ENCODE data around the gene HIRA. TPM values are rescaled to one million over a fixed set of nuclear protein-coding genes. Genes with fewer than 3 reads are reported as not detected.
A peak's percentile ranks its signal among the peaks of the same experiment; 100 is the strongest.
"Not testable (repeated sequence)": the region's sequence is repeated elsewhere in the genome, so short reads cannot be mapped to it uniquely, and the experiment has no call there.

HIRA gene
- total RNA-seq, 1 donor from 2014 or later: 32.7 TPM

DNA sequence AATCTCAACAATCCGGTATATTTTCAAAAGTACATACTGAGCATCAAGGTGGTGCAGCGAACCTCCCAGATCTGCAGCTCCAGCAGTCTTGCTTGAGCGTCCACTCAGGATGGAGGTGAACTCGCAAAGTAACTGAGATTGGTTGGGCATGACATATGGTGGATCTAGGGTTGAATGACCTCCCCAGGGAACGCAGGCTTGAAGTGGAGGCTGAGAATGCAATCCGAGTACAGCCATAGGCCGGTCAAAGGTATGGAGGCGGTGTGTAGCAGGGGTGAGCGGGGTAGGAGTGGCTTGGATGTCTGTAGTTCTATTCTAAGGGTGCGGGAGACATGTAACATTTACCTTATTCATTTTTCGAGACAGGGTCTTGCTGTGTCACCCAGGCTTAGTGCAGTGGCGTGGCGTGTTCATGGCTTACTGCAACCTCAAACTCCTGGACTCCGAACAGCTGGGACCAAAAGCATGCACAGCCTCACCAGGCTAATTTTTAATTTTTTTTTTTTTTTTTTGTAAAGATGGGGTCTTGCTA, 16.6 kb upstream of the HIRA start:
- peak; percentile 72 for ATAC-seq (ENCODE audit: low read depth)
- Mint-ChIP-seq H3K36me3 (ENCODE audit: low read depth) (peaks cover 56% of the 10 kb centered on the region), H3K4me1 (peaks cover 31% of the 10 kb centered on the region), H3K27ac (peak overlapping the region; percentile 98), H3K4me3 (peak overlapping the region; percentile 95), H3K9me3 (no peaks in the 10 kb centered on the region), H3K27me3 (no peaks in the 10 kb centered on the region)
- ChIA-PET CTCF (interaction anchor here (0.9 to 2.0 kb wide), 3 partner anchors 16 to 182 kb away, joined by 3 to 4 read pairs (median 4); no protein-coding TSS in a partner anchor), POLR2A (interaction anchor here (0.5 to 3.0 kb wide), 7 partner anchors 9 to 236 kb away, joined by 5 to 92 read pairs (median 8); partner anchors contain the start of genes CDC45, CLTCL1, HIRA and MRPL40)
- intact Hi-C loops (cut with micrococcal nuclease): loop anchor here (1.0 to 5.0 kb wide), 4 partner anchors 86 to 269 kb away; partner anchors contain the start of gene CLTCL1
- DNase-seq: peak; percentile 40
- TF ChIP-seq, protein P1, sequence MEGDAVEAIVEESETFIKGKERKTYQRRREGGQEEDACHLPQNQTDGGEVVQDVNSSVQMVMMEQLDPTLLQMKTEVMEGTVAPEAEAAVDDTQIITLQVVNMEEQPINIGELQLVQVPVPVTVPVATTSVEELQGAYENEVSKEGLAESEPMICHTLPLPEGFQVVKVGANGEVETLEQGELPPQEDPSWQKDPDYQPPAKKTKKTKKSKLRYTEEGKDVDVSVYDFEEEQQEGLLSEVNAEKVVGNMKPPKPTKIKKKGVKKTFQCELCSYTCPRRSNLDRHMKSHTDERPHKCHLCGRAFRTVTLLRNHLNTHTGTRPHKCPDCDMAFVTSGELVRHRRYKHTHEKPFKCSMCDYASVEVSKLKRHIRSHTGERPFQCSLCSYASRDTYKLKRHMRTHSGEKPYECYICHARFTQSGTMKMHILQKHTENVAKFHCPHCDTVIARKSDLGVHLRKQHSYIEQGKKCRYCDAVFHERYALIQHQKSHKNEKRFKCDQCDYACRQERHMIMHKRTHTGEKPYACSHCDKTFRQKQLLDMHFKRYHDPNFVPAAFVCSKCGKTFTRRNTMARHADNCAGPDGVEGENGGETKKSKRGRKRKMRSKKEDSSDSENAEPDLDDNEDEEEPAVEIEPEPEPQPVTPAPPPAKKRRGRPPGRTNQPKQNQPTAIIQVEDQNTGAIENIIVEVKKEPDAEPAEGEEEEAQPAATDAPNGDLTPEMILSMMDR (IDR thresholded peaks at IDR 0.05): no peak

DNA sequence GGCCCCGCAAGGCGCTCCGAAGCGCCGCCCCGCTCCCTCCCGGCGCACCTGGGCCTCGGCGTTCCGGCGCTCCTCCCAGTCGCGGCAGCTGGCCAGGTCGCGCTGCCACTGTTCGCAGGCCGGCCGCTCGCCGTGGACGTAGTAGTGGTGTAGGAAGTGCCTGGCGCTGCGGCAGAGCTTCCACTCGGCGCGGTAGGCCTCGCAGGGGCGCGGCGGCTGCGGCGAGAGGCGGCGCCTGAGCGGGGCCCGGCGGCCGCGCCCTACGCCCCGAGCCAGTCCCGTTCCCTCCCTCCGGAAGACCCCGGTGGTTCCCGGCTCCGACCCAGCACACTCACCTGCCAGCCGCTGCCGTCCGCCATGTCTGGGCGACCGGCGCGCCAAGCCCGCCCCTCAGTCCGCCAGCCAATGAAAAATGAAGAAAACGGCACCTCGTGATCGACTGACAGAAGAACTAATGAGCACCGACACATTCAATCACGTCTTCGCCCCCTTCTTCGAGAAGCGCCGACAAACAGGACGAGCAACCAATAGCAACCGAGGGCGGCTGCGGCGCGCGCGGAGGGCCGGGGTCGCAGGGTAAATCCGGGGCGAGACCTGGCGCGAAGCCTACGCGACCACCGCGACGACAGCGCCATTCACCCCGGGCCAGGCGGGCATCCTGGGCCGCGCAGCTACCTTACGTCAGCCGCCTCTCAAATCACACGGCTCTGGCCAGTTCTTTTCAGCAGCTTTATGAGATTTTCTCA, 16.0 kb upstream of the HIRA start, which contains the start of gene C22orf39:
C22orf39 (minus strand) TSS at position 382 of the 746 bp plus-strand sequence; CDS start at position 359, 23 bp downstream.
- no peaks in the 10 kb centered on the region for H3K9me3 Mint-ChIP-seq
- TF ChIP-seq, protein P1 (IDR thresholded peaks at IDR 0.05): no peak
- ChIA-PET POLR2A (interaction anchor here (0.6 to 3.0 kb wide), 9 partner anchors 8 to 206 kb away, joined by 3 to 92 read pairs (median 8); partner anchors contain the start of genes CDC45, CLTCL1, HIRA and MRPL40), CTCF (interaction anchor here (0.9 to 2.0 kb wide), 3 partner anchors 16 to 182 kb away, joined by 3 to 4 read pairs (median 4); no protein-coding TSS in a partner anchor)
- H3K36me3 Mint-ChIP-seq (ENCODE audit: low read depth): peaks cover 54% of the 10 kb centered on the region
- no peaks in the 10 kb centered on the region for H3K27me3 Mint-ChIP-seq
- H3K4me3 Mint-ChIP-seq: peak within 1 kb of the TSS; percentile 95
- peak; percentile 85 for ATAC-seq (ENCODE audit: low read depth)
- H3K27ac Mint-ChIP-seq: peak within 1 kb of the TSS; percentile 98
- DNase-seq: peak; percentile 78
- H3K4me1 Mint-ChIP-seq: peaks cover 31% of the 10 kb centered on the region
- intact Hi-C loops (cut with micrococcal nuclease): loop anchor here (1.0 to 5.0 kb wide), 6 partner anchors 15 to 268 kb away; partner anchors contain the start of genes CDC45, CLTCL1, MRPL40 and UFD1

- ATAC-seq (ENCODE audit: low read depth) (no peak), DNase-seq (no peak)
- Mint-ChIP-seq H3K27ac (peak overlapping the region; percentile 87), H3K9me3 (no peaks in the 10 kb centered on the region), H3K4me1 (peaks cover 33% of the 10 kb centered on the region), H3K4me3 (peak overlapping the region; percentile 95), H3K27me3 (no peaks in the 10 kb centered on the region), H3K36me3 (ENCODE audit: low read depth) (peaks cover 49% of the 10 kb centered on the region)
- ChIA-PET POLR2A (interaction anchor here (0.6 to 3.0 kb wide), 9 partner anchors 8 to 205 kb away, joined by 3 to 92 read pairs (median 8); partner anchors contain the start of genes CDC45, CLTCL1, HIRA and MRPL40), CTCF (interaction anchor here (2.0 kb wide), 1 partner anchor 31 kb away, joined by 4 read pairs; no protein-coding TSS in a partner anchor)
- TF ChIP-seq, protein P1 (IDR thresholded peaks at IDR 0.05): no peak
- intact Hi-C loops (cut with micrococcal nuclease): loop anchor here (1.0 to 5.0 kb wide), 4 partner anchors 14 to 154 kb away; partner anchors contain the start of genes CDC45, CLTCL1, MRPL40 and UFD1
Measured at GRCh38 chr22:19446603-19447329, 15.2 kb upstream of the HIRA start.

DNA sequence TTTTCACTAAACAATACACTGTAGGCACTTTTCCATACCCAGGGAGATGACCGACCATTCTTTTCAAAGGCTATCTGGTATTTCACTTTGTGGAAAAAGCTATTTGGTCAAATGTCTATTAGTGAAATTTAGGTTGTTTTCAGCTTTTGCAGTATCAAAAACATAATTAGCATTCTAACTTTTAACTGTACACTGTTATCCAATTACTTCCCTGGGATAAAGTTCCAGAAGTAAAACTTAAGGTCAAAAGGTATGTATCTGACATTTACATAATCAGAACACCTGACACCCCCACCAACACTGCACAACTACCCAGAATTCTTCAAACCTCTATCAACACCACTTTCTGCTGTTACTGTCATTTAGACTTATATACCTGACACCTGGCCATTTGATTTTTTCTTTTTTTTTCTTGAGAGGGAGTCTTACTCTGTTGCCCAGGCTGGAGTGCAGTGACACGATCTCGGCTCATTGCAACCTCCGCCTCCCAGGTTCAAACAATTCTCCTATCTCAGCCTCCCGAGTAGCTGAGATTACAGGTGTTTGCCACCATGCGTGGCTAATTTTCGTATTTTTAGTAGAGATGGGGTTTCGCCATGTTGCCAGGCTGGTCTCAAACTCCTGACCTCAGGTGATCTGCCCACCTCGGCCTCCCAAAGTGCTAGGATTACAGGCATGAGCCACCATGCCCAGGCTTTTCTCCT, 13.9 kb upstream of the HIRA start:
- intact Hi-C loops (cut with micrococcal nuclease): loop anchor here (5.0 kb wide), 2 partner anchors 83 to 153 kb away; partner anchors contain the start of gene CLTCL1
- H3K4me3 Mint-ChIP-seq: peak overlapping the region; percentile 30
- not testable (repeated sequence) for H3K27me3 Mint-ChIP-seq; ATAC-seq (ENCODE audit: low read depth); H3K9me3 Mint-ChIP-seq; H3K27ac Mint-ChIP-seq; DNase-seq
- peaks cover 52% of the 10 kb centered on the region for H3K36me3 Mint-ChIP-seq (ENCODE audit: low read depth)
- ChIA-PET CTCF (interaction anchor here (1.3 kb wide), 1 partner anchor 184 kb away, joined by 3 read pairs; no protein-coding TSS in a partner anchor), POLR2A (interaction anchor here (0.9 kb wide), 1 partner anchor 11 kb away, joined by 5 read pairs; no protein-coding TSS in a partner anchor)
- H3K4me1 Mint-ChIP-seq: peaks cover 34% of the 10 kb centered on the region

Measured in activated B cell treated with CpG ODN at 0.5 μM for 24 hours (primary cell).